ENCODE measurements around the gene PIK3C2A.

- TF ChIP-seq, protein P1, sequence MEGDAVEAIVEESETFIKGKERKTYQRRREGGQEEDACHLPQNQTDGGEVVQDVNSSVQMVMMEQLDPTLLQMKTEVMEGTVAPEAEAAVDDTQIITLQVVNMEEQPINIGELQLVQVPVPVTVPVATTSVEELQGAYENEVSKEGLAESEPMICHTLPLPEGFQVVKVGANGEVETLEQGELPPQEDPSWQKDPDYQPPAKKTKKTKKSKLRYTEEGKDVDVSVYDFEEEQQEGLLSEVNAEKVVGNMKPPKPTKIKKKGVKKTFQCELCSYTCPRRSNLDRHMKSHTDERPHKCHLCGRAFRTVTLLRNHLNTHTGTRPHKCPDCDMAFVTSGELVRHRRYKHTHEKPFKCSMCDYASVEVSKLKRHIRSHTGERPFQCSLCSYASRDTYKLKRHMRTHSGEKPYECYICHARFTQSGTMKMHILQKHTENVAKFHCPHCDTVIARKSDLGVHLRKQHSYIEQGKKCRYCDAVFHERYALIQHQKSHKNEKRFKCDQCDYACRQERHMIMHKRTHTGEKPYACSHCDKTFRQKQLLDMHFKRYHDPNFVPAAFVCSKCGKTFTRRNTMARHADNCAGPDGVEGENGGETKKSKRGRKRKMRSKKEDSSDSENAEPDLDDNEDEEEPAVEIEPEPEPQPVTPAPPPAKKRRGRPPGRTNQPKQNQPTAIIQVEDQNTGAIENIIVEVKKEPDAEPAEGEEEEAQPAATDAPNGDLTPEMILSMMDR (IDR thresholded peaks at IDR 0.05; ENCODE audit: insufficient read depth, low read depth, low read length): no peak
- no peak for TF ChIP-seq EZH2 (IDR thresholded peaks at IDR 0.05; ENCODE audit: insufficient read depth, low read length)
Measured at GRCh38 chr11:17185938-17186337, 21.8 kb downstream of the PIK3C2A start.
